ENCODE data around the gene HDAC4. TPM values are rescaled to one million over a fixed set of nuclear protein-coding genes. Genes with fewer than 3 reads are reported as not detected.

Gene HDAC4
- total and polyA plus RNA-seq, 7 donors: 7.9 to 329 (median 129) TPM

DNA sequence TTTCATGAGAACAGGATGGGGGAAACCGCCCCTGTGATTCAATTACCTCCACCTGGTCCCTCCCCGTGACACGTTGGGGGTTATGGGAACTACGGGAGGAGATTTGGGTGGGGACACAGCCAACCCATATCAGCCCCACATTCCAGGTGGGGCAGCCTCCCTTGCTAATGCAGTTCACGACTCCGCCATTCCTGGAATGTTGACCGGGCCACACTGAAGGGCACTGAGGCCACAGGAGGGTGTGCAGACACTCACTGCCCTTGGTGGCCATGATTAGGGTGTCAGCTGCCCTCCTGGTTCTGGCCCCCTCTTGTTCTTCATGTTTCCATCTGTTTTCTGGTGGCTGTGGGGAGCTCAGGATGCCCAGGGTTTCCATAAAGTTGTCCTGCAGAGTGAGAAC lies 376.6 kb downstream of the HDAC4 start:
- DNase-seq (no peak), ATAC-seq (no peak)
- H3K27me3 ChIP-seq (ENCODE audit: insufficient read depth in 3 of 3, low read length in 2 of 3): peaks cover 0 to 9% (median 5%) of the 10 kb centered on the region in 3 donors
- 82 to 87% (median 84%) methylated on average over 7 of the region's 7 CpGs for WGBS, 3 donors
- TF ChIP-seq, protein P1, sequence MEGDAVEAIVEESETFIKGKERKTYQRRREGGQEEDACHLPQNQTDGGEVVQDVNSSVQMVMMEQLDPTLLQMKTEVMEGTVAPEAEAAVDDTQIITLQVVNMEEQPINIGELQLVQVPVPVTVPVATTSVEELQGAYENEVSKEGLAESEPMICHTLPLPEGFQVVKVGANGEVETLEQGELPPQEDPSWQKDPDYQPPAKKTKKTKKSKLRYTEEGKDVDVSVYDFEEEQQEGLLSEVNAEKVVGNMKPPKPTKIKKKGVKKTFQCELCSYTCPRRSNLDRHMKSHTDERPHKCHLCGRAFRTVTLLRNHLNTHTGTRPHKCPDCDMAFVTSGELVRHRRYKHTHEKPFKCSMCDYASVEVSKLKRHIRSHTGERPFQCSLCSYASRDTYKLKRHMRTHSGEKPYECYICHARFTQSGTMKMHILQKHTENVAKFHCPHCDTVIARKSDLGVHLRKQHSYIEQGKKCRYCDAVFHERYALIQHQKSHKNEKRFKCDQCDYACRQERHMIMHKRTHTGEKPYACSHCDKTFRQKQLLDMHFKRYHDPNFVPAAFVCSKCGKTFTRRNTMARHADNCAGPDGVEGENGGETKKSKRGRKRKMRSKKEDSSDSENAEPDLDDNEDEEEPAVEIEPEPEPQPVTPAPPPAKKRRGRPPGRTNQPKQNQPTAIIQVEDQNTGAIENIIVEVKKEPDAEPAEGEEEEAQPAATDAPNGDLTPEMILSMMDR (IDR thresholded peaks at IDR 0.05): no peak
- H3K4me1 ChIP-seq: no peaks in the 10 kb centered on the region
- H3K9me3 ChIP-seq: no peaks in the 10 kb centered on the region
- no peak overlapping the region for H3K4me3 ChIP-seq
- no peak overlapping the region for H3K27ac ChIP-seq
- intact Hi-C loops (cut with DNase I): no loop called here
- no peaks in the 10 kb centered on the region for H3K36me3 ChIP-seq (ENCODE audit: insufficient read depth in 1 of 2, low read depth in 1 of 2)

DNA sequence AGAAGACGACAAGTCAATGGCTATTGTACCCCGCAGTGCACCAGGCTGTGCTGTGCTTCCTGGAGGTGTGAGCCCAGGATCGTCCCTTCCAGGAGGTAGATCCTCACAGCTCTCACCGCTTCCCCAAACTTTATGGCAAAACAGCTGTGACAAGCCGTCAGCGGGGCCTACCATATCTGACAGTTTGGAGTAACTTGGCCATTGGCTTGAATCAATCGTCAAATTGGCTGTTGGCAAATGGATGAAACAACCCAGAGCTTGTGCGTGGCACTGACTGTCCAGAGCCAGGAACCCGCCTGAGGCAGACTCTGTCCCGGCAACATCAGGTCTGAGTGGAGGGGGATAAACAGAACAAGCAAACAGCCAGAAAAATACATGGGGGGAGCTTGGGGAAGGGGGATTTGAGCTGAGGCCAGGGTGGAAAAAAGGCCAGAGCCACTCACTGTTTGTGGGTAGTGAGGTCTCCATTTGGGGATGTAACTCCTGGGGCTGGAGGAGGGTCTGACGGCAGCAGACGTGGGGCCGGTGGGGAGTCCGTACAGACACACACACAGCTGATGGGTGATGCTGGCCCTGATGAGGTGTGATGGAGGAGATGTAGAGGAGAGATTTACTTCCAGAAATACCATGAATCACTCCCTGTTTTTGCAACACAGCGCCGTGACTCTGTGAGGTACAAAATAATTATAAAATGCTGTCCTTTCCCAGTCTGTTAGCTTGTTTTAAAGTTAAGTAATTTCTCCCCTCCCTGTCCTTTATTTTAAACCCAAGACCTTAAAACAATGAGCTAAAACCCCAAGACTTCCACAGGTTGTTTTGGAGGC lies 378.2 kb downstream of the HDAC4 start:
- ATAC-seq: no peak
- TF ChIP-seq, protein P1 (IDR thresholded peaks at IDR 0.05): no peak
- Histone ChIP-seq H3K27ac (no peak overlapping the region), H3K36me3 (ENCODE audit: insufficient read depth in 1 of 2, low read depth in 1 of 2) (no peaks in the 10 kb centered on the region), H3K27me3 (ENCODE audit: insufficient read depth in 3 of 3, low read length in 2 of 3) (peaks cover 0 to 11% (median 5%) of the 10 kb centered on the region in 3 donors), H3K9me3 (no peaks in the 10 kb centered on the region), H3K4me1 (no peaks in the 10 kb centered on the region), H3K4me3 (no peak overlapping the region)
- WGBS, 3 donors: 79 to 85% (median 81%) methylated on average over 16 of the region's 16 CpGs
- intact Hi-C loops (cut with DNase I): no loop called here
- DNase-seq: no peak

DNA sequence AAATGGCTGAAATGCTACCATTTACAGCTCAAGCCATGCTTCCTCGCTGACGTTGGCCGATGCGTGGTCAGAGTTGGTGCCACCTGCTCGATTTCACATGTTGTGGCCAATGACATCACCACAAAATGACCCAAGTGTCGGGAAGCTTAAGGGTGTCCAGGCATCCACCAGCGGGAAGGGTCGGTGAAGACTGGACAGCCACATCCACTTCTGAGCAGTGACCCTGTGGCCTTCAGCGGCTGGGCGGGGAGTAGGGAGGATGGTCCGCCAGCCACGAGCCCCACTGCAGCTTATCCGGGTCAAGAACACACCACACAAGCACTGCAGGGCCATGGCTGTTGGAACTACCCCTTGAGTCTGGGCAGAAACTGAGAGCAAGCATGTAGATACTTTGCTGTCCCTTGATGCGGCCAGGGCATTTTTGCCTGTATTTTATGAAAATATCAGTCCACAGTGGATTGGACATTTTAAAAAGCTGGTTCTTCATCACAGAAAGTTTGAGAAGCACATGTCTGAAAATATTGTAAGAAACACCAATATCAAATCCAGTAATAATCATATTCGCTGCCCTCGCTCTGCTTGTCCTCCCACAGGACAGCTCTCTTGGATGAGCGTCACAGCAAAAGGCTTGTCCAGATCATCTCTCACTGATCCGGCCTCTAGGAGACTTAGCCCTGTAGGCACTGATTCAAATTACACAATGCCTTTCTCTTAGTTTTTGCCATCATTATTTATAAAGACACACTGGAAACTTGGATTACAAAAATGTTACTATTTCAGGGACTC lies 379.0 kb downstream of the HDAC4 start:
- Histone ChIP-seq H3K4me3 (no peak overlapping the region), H3K4me1 (no peaks in the 10 kb centered on the region), H3K9me3 (no peaks in the 10 kb centered on the region), H3K27ac (no peak overlapping the region), H3K27me3 (ENCODE audit: insufficient read depth in 3 of 3, low read length in 2 of 3) (peaks cover 0 to 13% (median 5%) of the 10 kb centered on the region in 3 donors), H3K36me3 (ENCODE audit: insufficient read depth in 1 of 2, low read depth in 1 of 2) (no peaks in the 10 kb centered on the region)
- TF ChIP-seq, protein P1 (IDR thresholded peaks at IDR 0.05): no peak
- 79 to 84% (median 81%) methylated on average over 18 of the region's 18 CpGs for WGBS, 3 donors
- intact Hi-C loops (cut with DNase I): no loop called here
- ATAC-seq (no peak), DNase-seq (no peak)

DNA sequence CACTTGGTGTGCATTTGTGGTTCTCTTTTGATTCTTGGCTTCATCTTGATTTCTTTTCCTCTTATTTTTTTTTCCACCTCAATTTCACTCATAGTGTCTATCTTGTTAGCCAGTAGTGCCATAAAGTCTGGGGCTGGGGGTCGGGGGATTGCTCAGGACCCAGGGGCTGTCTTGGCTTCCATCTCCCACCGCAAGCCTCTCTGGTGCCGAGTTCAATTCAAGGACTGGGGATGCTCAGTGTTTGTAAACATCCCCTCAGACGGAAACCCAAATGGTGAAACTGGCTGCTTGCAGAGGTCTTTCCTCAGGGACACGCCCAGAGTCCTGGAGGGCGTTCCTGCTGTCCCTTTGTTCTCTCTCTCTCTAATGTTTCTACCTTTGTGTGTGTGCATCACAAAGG lies 379.6 kb downstream of the HDAC4 start:
- no peak overlapping the region for H3K27ac ChIP-seq
- no peaks in the 10 kb centered on the region for H3K9me3 ChIP-seq
- DNase-seq: no peak
- no peaks in the 10 kb centered on the region for H3K4me1 ChIP-seq
- TF ChIP-seq, protein P1 (IDR thresholded peaks at IDR 0.05): no peak
- no peaks in the 10 kb centered on the region for H3K36me3 ChIP-seq (ENCODE audit: insufficient read depth in 1 of 2, low read depth in 1 of 2)
- ATAC-seq: no peak
- intact Hi-C loops (cut with DNase I): no loop called here
- H3K4me3 ChIP-seq: no peak overlapping the region
- H3K27me3 ChIP-seq (ENCODE audit: insufficient read depth in 3 of 3, low read length in 2 of 3): peaks cover 0 to 20% (median 5%) of the 10 kb centered on the region in 3 donors
- 72 to 87% (median 75%) methylated on average over 6 of the region's 6 CpGs for WGBS, 3 donors

Measured in psoas muscle (tissue), 8 donors.